MCF 10A (cell line): Measurements from ENCODE around the gene PALLD. TPM values are rescaled to one million over a fixed set of nuclear protein-coding genes. Genes with fewer than 3 reads are reported as not detected.

Source experiments
- BruUV-seq: library from RNA; stranded (reverse); fragments of 400-500 nt; replicated peaks from 2 replicates; lab custom pipeline; 2021; lab: Mats Ljungman, UMichigan
- CTCF ChIA-PET: fragments of 300-600 bp; sonication (Branson Sonifier 250); formaldehyde crosslinking; extraction: SDS; loops from one replicate; lab custom pipeline; 2021; ENCODE audit warnings: antibody characterized with exemption, inconsistent platforms; lab: Yijun Ruan, JAX
- POLR2A ChIA-PET: fragments of 300-600, 350-650 bp; sonication (Branson Sonifier 250); formaldehyde crosslinking; extraction: SDS; loops from one replicate; lab custom pipeline; 2020; ENCODE audit warnings: antibody characterized with exemption, inconsistent platforms; lab: Yijun Ruan, JAX
- DNase-seq: peaks from one replicate; pipeline ENCODE4 v3.0.0-alpha.2; 2018; ENCODE audit not compliant: unreplicated experiment
- H3K27ac Mint-ChIP-seq: one replicate; pipeline ENCODE4 v1.8.0; 2022; ENCODE audit warnings: mild to moderate bottlenecking, low read depth, mixed read lengths; ENCODE audit not compliant: unreplicated experiment
- H3K27me3 Mint-ChIP-seq: one replicate; pipeline ENCODE4 v1.8.0; 2022; ENCODE audit warnings: mixed read lengths; ENCODE audit not compliant: insufficient read depth, unreplicated experiment
- H3K36me3 Mint-ChIP-seq: one replicate; pipeline ENCODE4 v1.8.0; 2022; ENCODE audit warnings: mild to moderate bottlenecking, moderate library complexity, mixed read lengths; ENCODE audit not compliant: insufficient read depth, unreplicated experiment
- H3K4me1 Mint-ChIP-seq: one replicate; pipeline ENCODE4 v1.8.0; 2022; ENCODE audit warnings: mixed read lengths; ENCODE audit not compliant: insufficient read depth, unreplicated experiment
- H3K4me3 Mint-ChIP-seq: one replicate; pipeline ENCODE4 v1.8.0; 2022; ENCODE audit warnings: mild to moderate bottlenecking, moderate library complexity, mixed read lengths; ENCODE audit not compliant: unreplicated experiment
- H3K9me3 Mint-ChIP-seq: one replicate; pipeline ENCODE4 v1.8.0; 2022; ENCODE audit warnings: mixed read lengths; ENCODE audit not compliant: unreplicated experiment
- intact Hi-C: fragments of 100-400 bp; cut with micrococcal nuclease; formaldehyde crosslinking; loops from 2 replicates; pipeline ENCODE4 v1.14.1; 2022
- total RNA-seq: library from RNA; stranded (reverse); gene quantifications from 2 replicates; pipeline ENCODE4 v1.2.3, GENCODE V29; 2022
- TF ChIP-seq, protein P1 (sequence below): fragments of 200-600 bp; IDR thresholded peaks from one replicate; pipeline ENCODE4 v1.8.0; 2022; ENCODE audit warnings: antibody characterized with exemption, mild to moderate bottlenecking; ENCODE audit not compliant: unreplicated experiment

PALLD gene
- total RNA-seq, 1 experiment from 2014 or later = 191 TPM

- ChIA-PET POLR2A (interaction anchor here (1.0 kb wide), 1 partner anchor 13 kb away, joined by 3 read pairs; no protein-coding TSS in a partner anchor), CTCF (interaction anchor here (0.6 to 1.6 kb wide), 4 partner anchors 17 to 939 kb away, joined by 3 to 5 read pairs (median 3); no protein-coding TSS in a partner anchor)
- Mint-ChIP-seq H3K27me3 (no peaks in the 10 kb centered on the region), H3K4me3 (no peak overlapping the region), H3K4me1 (peaks cover 9% of the 10 kb centered on the region), H3K9me3 (peaks cover 7% of the 10 kb centered on the region), H3K27ac (no peak overlapping the region), H3K36me3 (no peaks in the 10 kb centered on the region)
- intact Hi-C loops = no loop called here
- TF ChIP-seq, protein P1, sequence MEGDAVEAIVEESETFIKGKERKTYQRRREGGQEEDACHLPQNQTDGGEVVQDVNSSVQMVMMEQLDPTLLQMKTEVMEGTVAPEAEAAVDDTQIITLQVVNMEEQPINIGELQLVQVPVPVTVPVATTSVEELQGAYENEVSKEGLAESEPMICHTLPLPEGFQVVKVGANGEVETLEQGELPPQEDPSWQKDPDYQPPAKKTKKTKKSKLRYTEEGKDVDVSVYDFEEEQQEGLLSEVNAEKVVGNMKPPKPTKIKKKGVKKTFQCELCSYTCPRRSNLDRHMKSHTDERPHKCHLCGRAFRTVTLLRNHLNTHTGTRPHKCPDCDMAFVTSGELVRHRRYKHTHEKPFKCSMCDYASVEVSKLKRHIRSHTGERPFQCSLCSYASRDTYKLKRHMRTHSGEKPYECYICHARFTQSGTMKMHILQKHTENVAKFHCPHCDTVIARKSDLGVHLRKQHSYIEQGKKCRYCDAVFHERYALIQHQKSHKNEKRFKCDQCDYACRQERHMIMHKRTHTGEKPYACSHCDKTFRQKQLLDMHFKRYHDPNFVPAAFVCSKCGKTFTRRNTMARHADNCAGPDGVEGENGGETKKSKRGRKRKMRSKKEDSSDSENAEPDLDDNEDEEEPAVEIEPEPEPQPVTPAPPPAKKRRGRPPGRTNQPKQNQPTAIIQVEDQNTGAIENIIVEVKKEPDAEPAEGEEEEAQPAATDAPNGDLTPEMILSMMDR = no peak
- DNase-seq = no peak
- no TSS peak for BruUV-seq
These were observed 57.0 kb downstream of the PALLD start for GRCh38 chr4:168553714-168554370.

- no peak for DNase-seq
- intact Hi-C loops = no loop called here
- Mint-ChIP-seq H3K4me1 (peaks cover 9% of the 10 kb centered on the region), H3K36me3 (no peaks in the 10 kb centered on the region), H3K27ac (no peak overlapping the region), H3K9me3 (peaks cover 7% of the 10 kb centered on the region), H3K4me3 (no peak overlapping the region), H3K27me3 (no peaks in the 10 kb centered on the region)
- TF ChIP-seq, protein P1 = no peak
- BruUV-seq = no TSS peak
- ChIA-PET POLR2A (interaction anchor here (0.7 kb wide), 1 partner anchor 162 kb away, joined by 4 read pairs; no protein-coding TSS in a partner anchor), CTCF (no interaction called here)
These were observed 58.6 kb downstream of the PALLD start for GRCh38 chr4:168555437-168555836.

- Mint-ChIP-seq H3K4me1 (peaks cover 20% of the 10 kb centered on the region), H3K9me3 (peaks cover 7% of the 10 kb centered on the region), H3K27me3 (no peaks in the 10 kb centered on the region), H3K27ac (peak overlapping the region; percentile 25), H3K36me3 (no peaks in the 10 kb centered on the region), H3K4me3 (no peak overlapping the region)
- no peak for DNase-seq
- BruUV-seq = no TSS peak
- intact Hi-C loops = no loop called here
- POLR2A ChIA-PET = interaction anchor here (0.7 kb wide), 1 partner anchor 149 kb away, joined by 3 read pairs; no protein-coding TSS in a partner anchor
- TF ChIP-seq, protein P1 = no peak
- CTCF ChIA-PET = interaction anchor here (0.8 to 1.0 kb wide), 3 partner anchors 28 to 363 kb away, joined by 3 to 5 read pairs (median 4); no protein-coding TSS in a partner anchor
These were observed 60.8 kb downstream of the PALLD start for GRCh38 chr4:168557658-168558057.

GRCh38 chr4:168558599-168558998, 61.7 kb downstream of the PALLD start:
- Mint-ChIP-seq H3K27ac (peak overlapping the region; percentile 25), H3K9me3 (peaks cover 7% of the 10 kb centered on the region), H3K4me1 (peaks cover 20% of the 10 kb centered on the region), H3K36me3 (no peaks in the 10 kb centered on the region), H3K4me3 (no peak overlapping the region), H3K27me3 (no peaks in the 10 kb centered on the region)
- ChIA-PET CTCF (interaction anchor here (1.0 kb wide), 1 partner anchor 362 kb away, joined by 3 read pairs; no protein-coding TSS in a partner anchor), POLR2A (no interaction called here)
- TF ChIP-seq, protein P1 = no peak
- DNase-seq = peak; percentile 30
- no TSS peak for BruUV-seq
- intact Hi-C loops = no loop called here
